Astrocyte (in vitro differentiated cells and primary cell): ENCODE data around the gene ASIC3.

Experiments used
- CTCF ChIP-seq: IDR thresholded peaks from 2 replicates; pipeline ENCODE4 v1.5.1; 2011; ENCODE audit warnings: low read depth, mild to moderate bottlenecking, inconsistent platforms, low read length, moderate library complexity; ENCODE audit not compliant: insufficient read depth
- EZH2 ChIP-seq: IDR thresholded peaks from 2 replicates; pipeline ENCODE4 v1.6.1; 2012; ENCODE audit warnings: mild to moderate bottlenecking, low read length, inconsistent platforms; ENCODE audit not compliant: insufficient read depth

GRCh38 chr7:151032936-151033863 is 15.1 kb upstream of the ASIC3 start:
- TF ChIP-seq CTCF (no peak), EZH2 (no peak)
